NT2/D1 (cell line): ENCODE results near the gene KLF11.
"Not testable (repeated sequence)": the region's sequence is repeated elsewhere in the genome, so short reads cannot be mapped to it uniquely, and the experiment has no call there.

Experiments used
- DNase-seq: peaks from one replicate; pipeline ENCODE4 v3.0.0-alpha.2; 2011; ENCODE audit warnings: low read depth, low spot score
- H3K27me3 ChIP-seq: 2 replicates; pipeline ENCODE4 v1.6.0; 2011; ENCODE audit warnings: mild to moderate bottlenecking; ENCODE audit not compliant: insufficient read length, insufficient read depth
- H3K36me3 ChIP-seq: 2 replicates; pipeline ENCODE4 v1.6.1; 2011; ENCODE audit warnings: mild to moderate bottlenecking, low read length, mixed read lengths; ENCODE audit not compliant: insufficient read depth, insufficient read length
- H3K4me1 ChIP-seq: 2 replicates; pipeline ENCODE4 v1.5.1; 2011; ENCODE audit not compliant: insufficient read depth, insufficient read length
- H3K4me3 ChIP-seq: 2 replicates; pipeline ENCODE4 v1.5.1; 2011; ENCODE audit warnings: low read depth; ENCODE audit not compliant: insufficient read length
- H3K9ac ChIP-seq: 2 replicates; pipeline ENCODE4 v1.6.0; 2011; ENCODE audit warnings: low read depth; ENCODE audit not compliant: insufficient read length
- H3K9me3 ChIP-seq: 2 replicates; pipeline ENCODE4 v1.5.1; 2011; ENCODE audit warnings: mild to moderate bottlenecking, low read length; ENCODE audit not compliant: insufficient read depth
- SUZ12 ChIP-seq: IDR thresholded peaks from 2 replicates; pipeline ENCODE4 v1.6.1; 2011; ENCODE audit not compliant: insufficient read length, insufficient read depth; ENCODE audit errors: extremely low read depth
- YY1 ChIP-seq: IDR thresholded peaks from 2 replicates; pipeline ENCODE4 v1.6.1; 2011; ENCODE audit not compliant: insufficient read length, insufficient read depth
- ZNF274 ChIP-seq: IDR thresholded peaks from 2 replicates; pipeline ENCODE4 v1.6.1; 2011; ENCODE audit warnings: mild to moderate bottlenecking, low read depth, low read length

Gene KLF11

DNA sequence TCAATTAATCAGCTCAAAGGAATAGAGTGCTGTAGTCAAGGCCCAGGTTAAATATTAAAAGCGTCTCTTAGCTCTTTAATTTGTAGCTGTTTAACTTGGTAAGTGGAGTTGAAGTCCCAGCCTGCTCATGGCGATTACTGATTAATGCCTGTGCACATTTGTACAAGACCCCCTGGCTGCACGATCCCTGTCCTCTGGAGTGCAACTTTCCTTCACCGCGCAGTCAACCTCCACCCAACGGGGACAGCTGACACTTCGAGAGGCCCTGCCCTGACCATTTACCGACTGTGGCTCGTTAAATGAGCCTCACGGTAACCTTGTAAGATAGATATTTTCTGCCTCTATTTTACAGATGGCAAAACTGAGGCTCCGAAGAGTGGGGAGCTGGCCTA, 42.3 kb downstream of the KLF11 start:
- Histone ChIP-seq H3K9ac (no peak overlapping the region), H3K36me3 (no peaks in the 10 kb centered on the region), H3K4me1 (no peaks in the 10 kb centered on the region), H3K4me3 (no peak overlapping the region), H3K27me3 (peaks cover 7% of the 10 kb centered on the region), H3K9me3 (no peaks in the 10 kb centered on the region)
- TF ChIP-seq ZNF274 (no peak), YY1 (no peak), SUZ12 (no peak)
- no peak for DNase-seq

DNA sequence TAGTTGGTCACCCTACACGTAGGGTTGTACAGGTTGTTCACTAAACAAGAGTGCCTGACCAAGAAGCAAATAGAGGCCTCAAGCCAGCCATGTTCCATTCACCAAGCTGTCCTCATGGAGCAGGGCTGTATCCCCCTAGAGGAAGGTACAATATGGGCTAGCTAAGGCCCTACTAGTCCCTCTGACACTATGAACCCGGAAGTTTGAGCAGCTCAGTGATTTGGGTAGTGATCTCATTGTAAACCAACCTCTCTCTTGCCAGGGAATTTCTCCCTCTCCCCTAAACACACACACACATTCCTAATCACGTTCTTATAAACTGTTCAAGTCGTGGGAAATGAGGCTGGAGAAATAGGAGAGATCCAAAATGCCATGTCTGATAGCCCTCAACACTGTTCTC, 43.6 kb downstream of the KLF11 start:
- H3K9ac ChIP-seq: no peak overlapping the region
- no peak for DNase-seq
- no peaks in the 10 kb centered on the region for H3K36me3 ChIP-seq
- TF ChIP-seq YY1 (no peak), ZNF274 (no peak)
- H3K4me3 ChIP-seq: no peak overlapping the region
- no peaks in the 10 kb centered on the region for H3K27me3 ChIP-seq
- no peaks in the 10 kb centered on the region; the same call in 1 of the 2 replicates for H3K9me3 ChIP-seq
- no peaks in the 10 kb centered on the region for H3K4me1 ChIP-seq

DNA sequence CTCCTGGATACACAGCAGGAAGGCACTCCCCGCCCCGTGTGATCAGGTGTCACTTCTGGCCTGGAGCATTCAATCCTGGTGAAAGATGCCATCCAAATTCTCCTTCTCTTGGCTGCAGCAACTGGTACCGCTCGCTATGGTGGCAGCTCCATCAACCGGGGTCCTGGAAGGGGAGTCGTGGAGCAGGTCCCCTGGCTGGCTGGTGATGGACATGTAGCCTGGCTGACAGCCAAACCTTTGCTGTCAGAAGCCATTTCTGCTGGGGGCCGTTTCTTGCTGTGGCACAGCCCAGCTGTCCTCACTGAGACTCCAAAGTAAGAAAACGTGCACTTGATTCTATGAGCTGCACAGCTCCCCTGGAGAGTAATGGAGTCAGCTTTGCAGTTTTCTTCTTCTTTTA, 44.0 kb downstream of the KLF11 start:
- Histone ChIP-seq H3K9me3 (no peaks in the 10 kb centered on the region; the same call in 1 of the 2 replicates), H3K36me3 (no peaks in the 10 kb centered on the region), H3K9ac (no peak overlapping the region), H3K4me1 (no peaks in the 10 kb centered on the region), H3K4me3 (no peak overlapping the region), H3K27me3 (no peaks in the 10 kb centered on the region)
- no peak for TF ChIP-seq ZNF274
- TF ChIP-seq SUZ12: no peak
- no peak for TF ChIP-seq YY1
- DNase-seq: no peak

- no peaks in the 10 kb centered on the region; the same call in 1 of the 2 replicates for H3K9me3 ChIP-seq
- H3K27me3 ChIP-seq: no peaks in the 10 kb centered on the region
- no peak for DNase-seq
- no peaks in the 10 kb centered on the region for H3K4me1 ChIP-seq
- no peak for TF ChIP-seq YY1
- TF ChIP-seq SUZ12: no peak
- no peak for TF ChIP-seq ZNF274
- no peaks in the 10 kb centered on the region for H3K36me3 ChIP-seq
- no peak overlapping the region for H3K4me3 ChIP-seq
- H3K9ac ChIP-seq: no peak overlapping the region
These were observed 46.3 kb downstream of the KLF11 start for GRCh38 chr2:10089565-10090190.

DNA sequence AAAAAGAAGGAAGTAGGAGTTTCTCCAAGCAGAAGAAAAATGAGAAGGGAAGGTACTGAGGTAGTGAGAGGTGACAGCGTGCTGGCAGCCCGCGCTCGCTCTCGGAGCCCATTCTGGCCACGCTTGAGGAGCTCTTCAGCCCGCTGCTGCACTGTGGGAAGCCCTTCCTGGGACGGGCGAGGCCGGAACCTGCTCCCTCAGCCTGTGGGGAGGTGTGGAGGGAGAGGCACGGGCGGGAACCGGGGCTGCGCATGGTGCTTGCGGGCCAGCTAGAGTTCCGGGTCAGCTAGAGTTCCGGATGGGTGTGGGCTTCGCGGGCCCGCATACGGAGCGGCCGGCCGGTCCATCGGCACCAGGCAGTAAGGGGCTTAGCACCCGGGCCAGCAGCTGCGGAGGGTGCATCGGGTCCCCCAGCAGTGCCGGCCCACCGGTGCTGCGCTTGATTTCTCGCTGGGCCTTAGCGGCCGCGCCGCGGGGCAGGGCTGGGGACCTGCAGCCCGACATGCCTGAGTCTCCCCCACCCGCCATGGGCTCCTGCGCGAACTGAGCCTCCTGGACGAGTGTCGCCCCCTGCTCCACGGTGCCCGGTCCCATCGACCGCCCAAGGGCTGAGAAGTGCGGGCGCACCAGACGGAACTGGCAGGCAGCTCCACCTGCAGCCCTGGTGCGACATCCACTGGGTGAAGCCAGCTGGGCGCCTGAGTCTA, 48.0 kb downstream of the KLF11 start:
- Histone ChIP-seq H3K36me3 (no peaks in the 10 kb centered on the region), H3K4me1 (no peaks in the 10 kb centered on the region), H3K4me3 (no peak overlapping the region), H3K27me3 (no peaks in the 10 kb centered on the region), H3K9me3 (no peaks in the 10 kb centered on the region; the same call in 1 of the 2 replicates), H3K9ac (no peak overlapping the region)
- no peak for TF ChIP-seq SUZ12
- no peak for DNase-seq

DNA sequence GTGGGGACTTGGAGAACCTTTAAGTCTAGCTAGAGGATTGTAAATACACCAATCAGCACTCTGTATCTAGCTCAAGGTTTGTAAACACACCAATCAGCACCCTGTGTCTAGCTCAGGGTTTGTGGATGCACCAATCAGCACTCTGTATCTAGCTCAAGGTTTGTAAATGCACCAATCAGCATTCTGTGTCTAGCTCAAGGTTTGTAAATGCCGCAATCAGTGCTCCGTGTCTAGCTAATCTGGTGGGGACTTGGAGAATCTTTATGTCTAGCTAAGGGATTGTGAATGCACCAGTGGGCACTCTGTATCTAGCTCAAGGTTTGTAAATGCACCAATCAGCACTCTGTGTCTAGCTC, 48.5 kb downstream of the KLF11 start:
- not testable (repeated sequence) for DNase-seq, H3K9me3 ChIP-seq, H3K9ac ChIP-seq, H3K4me3 ChIP-seq, H3K4me1 ChIP-seq, H3K36me3 ChIP-seq, H3K27me3 ChIP-seq

DNA sequence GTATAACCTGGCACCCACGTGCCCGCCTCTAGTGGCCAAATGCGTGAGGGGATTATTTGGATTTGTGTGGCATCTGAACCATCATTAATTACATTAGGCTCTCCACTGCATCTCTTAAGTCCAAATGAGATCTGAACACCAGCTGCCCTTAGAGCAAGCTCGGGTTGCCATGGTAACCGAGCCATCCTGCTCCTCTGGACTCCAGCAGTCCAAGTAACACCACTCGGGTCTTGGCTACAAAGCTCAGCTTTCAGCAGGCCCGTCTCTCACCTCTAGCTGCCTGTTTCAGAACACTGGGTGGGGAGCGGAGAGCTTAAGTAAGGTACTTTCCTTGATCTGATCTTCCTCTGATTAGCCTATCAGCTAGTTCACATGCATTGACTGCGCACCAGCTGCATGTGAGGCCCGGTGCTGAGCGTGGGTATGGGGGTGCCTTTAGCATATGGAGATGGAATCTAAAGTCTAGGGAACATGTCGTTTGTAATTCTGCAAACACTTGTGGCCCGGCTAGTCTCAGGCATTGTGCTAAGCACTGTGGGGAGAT, 51.0 kb downstream of the KLF11 start:
- Histone ChIP-seq H3K4me3 (no peak overlapping the region), H3K9me3 (no peaks in the 10 kb centered on the region; the same call in 1 of the 2 replicates), H3K9ac (no peak overlapping the region), H3K4me1 (peaks cover 2% of the 10 kb centered on the region), H3K27me3 (no peaks in the 10 kb centered on the region), H3K36me3 (no peaks in the 10 kb centered on the region)
- no peak for TF ChIP-seq SUZ12
- TF ChIP-seq YY1: no peak
- no peak for TF ChIP-seq ZNF274
- DNase-seq: no peak

- no peak for DNase-seq
- no peak overlapping the region for H3K9ac ChIP-seq
- H3K27me3 ChIP-seq: no peaks in the 10 kb centered on the region
- H3K4me1 ChIP-seq: peaks cover 2% of the 10 kb centered on the region
- H3K9me3 ChIP-seq: no peaks in the 10 kb centered on the region; the same call in 1 of the 2 replicates
- no peaks in the 10 kb centered on the region for H3K36me3 ChIP-seq
- no peak overlapping the region for H3K4me3 ChIP-seq
- TF ChIP-seq SUZ12: no peak
- TF ChIP-seq ZNF274: no peak
- no peak for TF ChIP-seq YY1
These were observed 51.8 kb downstream of the KLF11 start for GRCh38 chr2:10095175-10095574.
